ENCODE measurements around the gene PGM1.

The PGM1 gene

DNA sequence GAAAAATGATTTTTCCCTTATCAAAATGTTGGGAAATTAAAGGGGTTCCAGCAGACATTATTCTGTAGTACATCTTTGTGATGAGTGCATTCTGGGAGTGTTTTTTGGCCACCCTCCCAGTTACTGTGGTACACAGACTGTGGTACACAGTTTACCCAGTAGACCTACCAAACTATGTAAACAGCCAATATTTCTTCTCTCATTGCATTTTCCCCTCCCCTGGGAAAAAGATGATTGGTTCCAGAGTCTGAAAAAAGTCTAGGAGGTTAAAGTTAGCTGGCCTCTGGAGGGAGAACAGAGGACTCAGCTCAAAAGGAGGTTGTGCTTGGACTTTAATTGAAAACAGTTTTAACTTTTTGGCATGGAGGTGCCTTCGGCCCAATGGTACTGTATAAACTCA is 42.5 kb downstream of the PGM1 start:
- DNase-seq: no peak

DNA sequence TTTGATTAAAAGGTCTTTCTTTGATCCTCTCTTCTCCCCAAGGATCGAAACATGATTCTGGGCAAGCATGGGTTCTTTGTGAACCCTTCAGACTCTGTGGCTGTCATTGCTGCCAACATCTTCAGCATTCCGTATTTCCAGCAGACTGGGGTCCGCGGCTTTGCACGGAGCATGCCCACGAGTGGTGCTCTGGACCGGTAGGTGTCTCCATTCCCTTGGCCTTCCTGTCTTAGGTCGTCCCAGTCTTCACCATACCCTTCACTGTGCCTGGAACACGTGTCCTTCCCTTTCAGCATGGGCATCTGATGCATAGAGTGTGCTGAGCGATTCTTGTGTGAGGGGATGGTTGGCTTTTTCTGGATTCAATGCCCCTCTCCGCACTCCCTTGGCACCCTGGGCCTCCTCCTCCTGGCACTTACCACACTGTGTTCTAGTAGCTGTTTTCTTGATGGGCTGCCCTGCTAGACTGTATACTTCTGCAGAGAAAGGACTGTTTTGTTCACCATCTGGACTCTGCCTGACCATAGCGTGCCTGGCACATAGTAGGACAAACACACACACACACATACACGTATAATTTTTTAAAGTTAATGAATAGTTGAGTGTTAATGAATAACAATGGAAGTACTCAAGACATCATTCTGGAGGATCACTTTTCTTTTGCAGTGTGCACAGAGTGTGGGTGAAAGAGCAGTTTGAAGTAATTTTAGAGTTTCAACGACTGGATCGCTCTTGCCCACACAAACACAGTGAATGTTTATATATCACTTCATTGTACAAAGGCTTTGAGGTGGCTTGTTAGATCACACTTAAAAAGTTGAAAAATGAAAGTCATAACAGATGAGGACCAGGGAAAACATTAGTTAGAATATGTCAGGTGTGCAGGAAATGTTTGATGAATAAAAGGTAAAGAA is 43.2 kb downstream of the PGM1 start:
- no peak for DNase-seq

DNA sequence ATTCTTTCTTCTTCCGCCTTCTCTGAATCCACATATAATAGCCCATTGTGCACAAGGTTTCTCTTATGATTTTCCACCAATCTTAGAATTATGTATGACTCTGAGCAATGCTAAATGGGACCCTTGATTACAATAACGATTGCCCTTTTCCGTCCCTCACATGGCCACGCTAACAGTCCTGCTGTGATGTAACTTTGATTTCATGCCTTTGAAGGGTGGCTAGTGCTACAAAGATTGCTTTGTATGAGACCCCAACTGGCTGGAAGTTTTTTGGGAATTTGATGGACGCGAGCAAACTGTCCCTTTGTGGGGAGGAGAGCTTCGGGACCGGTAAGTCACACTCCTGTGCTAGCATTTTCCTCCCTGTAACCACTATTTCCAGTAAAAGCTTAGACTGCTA is 45.3 kb downstream of the PGM1 start:
- no peak for DNase-seq

DNA sequence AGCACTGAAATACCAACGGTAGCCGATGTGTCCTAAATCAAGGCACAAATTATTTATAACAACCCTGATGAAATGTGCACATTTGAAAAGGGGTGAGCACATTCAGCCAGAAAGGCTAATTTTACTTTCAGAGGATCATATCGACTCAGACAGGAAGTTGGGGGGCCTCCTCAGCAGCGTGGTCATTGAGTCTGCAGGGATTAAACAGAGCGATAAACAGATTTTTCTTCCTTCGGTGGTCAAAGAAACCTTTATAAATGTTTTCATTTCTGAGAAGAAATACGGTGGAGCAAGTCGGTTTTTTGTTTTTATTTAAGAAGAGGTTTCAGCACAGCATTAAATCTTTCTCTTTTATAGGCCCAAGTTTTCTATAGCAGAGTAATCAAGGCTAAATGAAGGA is 45.7 kb downstream of the PGM1 start:
- DNase-seq: no peak

DNA sequence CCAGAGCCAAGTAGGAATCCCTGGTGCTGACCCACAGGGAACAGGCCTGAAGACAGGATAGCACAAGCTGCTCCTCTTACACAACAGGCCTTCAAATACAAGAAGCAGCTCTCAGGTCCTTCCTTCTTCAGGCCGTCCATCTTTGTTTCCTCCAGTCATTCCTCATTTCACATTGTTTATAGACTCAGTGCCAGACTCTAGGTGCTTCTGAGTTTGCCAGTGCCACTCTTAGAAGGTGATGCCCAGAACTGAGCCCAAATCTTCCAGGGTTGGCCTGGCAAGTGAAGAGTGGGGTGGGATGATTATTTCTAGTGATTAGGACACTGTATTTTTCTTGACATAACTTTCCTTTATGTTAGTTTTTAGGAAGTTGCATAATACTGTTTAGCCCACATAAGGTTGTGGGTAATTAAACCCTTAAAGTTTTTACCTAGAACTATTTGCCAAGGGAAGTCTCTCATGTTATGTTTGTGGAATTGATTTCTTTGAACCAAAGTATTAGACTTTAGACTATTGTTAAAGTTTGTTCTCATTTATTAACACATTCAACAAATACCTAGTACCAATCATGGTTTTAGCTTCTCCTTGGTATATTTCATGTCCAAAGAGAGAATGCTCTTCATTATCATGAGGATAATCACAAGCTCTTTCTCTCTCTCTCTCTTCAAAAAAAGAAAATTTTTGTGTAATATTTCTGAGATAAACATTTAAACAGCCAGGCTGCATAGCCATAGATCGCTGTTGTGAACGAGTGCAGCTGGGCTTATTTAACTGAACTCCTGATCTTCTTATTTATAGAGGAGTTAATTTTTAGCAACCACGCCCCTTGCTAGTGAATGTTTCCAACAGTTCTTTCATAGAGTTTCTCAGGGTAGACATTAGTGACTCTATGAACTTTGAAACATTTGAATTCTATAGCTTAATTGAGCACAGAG is 47.7 kb downstream of the PGM1 start:
- DNase-seq: no peak

DNA sequence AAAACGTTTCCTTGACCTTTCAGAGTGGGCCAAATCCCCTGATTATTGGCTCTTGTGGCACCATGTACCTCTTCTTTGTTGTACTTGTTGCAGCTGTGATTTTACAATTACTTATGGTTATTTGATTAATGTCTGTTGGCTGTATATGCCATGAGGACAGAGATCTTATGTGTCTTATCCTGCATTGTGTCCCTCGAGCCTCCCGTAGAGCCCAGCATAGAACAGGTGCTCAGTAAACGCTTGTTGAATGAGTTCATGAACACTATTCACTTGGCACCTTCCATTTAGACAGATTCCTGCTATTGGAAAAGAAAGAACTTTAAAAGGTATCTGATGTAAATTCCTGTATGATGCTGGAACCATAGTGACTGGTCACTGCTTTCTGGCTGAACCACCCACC is 48.4 kb downstream of the PGM1 start:
- DNase-seq: no peak

DNA sequence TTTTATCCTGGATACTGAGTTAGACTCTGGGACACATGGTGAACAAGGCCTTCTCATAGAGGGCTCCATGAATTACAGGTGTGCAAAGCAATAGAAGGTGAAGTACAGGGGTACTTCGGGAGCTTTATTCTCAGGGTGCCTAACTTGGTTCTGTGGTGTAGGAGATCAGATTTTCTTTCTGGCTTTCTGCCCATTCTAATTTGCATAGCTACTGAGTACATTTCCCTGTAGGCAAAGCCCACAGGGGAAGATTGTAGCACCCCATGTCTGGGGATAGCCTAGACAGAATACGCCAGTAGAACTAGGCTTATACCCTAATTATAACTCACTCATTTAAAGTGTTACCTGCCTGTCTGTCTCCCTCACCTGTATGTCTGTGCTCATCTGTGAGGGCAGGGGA is 49.7 kb downstream of the PGM1 start:
- DNase-seq: no peak

DNA sequence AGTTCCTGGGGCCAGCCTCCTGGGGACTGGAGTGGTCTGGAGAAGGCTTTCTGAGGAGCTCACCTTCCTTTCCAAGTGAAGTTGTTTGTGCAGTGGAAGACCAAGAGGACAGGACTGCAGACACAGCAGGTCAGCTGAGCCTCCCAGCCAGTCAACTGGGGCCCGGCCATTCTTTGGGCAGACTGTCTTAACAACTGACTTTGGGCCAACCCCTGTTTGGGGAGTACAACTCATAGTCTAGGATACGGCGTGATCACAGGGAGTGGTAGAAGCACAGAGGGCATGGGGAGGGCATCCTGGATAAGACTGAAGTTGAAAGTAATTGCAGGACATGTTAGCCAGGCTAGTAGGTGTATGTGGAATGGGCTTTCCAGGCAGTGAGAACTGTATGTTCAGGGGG is 50.3 kb downstream of the PGM1 start:
- DNase-seq: no peak

DNA sequence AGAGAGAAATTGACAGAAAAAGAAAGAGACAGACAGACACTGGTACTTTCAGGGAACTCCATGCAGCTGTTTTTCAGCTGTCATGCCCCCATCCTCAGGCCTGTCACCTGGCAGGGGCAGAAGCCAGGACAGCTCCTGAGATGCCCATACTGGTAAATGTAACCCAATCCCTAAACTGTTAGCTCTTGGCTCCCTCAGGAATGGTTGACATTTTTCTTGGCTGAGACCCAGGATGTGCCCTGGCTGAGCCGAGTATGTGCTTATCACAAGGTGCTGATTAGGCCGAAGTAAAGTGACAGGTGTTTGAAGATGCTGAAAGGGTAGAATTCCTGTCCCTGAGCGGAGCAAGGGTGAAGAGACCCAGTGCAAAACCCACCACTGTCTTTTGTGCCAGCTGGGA is 50.7 kb downstream of the PGM1 start:
- DNase-seq: peak; percentile 36

DNA sequence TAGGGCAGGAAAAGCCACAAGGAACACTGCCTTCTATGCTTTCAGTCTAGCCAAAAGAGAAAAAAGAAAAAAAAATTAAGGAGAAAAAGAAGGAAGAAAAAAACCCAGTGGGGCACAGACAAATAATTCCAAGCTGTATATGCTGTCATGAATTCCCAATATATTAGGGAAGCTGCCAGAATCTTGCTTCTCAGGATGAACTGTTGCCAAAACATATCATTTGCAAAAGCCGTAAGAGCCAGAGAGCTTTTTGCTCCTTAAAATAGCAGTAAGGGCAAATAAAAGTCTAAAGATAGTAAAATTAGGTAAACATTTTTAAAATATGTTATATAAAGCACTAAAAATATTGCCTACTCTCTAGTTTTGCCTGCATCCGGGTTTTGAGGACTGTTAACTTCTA is 52.1 kb downstream of the PGM1 start:
- DNase-seq: no peak

DNA sequence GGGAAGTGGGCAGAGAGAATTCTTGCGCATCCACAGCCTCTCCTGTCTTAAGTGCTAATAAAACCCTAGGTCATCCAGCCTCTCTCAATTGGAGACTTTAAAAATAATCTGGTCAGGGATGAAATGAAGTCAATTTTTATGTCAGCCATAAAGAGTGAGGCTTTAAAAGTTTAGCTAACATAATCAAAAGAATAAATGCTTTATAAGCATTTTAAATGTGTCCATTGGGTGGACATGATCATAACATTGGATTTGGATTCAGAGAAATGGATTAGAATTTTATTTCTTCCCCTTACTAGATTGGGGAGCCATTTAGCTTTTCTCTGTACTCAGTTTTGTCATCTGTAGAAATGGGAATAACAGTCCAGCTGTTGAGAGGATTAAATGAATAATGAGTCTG is 55.5 kb downstream of the PGM1 start:
- no peak for DNase-seq

DNA sequence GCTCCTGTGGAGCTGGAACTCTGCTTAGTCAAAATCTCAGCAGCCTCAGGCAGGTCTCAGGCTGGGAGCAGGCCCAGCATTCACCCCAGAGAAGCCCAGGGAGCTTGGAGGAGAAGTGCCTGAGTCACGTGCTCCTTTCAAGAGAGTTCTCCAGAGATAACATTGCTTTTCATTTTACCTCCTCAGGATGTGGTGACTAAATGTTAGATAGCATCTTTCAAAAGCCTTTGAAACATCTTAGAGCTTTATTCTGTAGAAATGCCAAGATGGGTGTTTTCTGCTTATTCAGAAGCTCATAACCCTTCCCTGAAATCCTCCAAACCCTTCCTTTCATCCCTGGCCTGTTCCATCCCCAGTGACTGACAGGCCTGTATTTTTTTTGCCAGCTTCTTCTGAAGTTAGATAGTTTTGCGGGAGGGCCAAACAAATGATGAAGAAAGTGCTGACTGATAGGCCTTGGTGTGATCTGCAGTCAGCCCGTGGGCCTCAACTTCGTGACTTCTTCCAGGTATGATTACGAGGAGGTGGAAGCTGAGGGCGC is 58.0 kb downstream of the PGM1 start:
- DNase-seq: no peak

DNA sequence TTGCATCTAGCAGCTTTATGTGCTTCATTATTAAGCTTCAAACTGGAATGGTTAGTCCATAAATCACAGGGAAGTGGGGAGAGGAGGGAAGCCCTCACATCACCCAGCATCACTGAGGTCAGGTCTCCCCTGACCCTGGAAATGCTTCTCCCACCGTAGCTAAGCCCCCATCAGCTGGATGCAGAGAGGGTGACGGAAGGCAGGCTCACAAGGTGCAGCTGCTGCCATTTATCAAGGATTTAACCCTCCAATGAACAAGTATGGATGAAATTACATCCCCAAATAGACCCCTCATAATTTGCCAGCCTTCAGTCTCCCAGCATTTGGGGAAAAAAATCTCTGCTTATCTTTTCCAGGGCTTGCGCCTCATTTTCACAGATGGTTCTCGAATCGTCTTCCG is 60.8 kb downstream of the PGM1 start:
- no peak for DNase-seq

DNA sequence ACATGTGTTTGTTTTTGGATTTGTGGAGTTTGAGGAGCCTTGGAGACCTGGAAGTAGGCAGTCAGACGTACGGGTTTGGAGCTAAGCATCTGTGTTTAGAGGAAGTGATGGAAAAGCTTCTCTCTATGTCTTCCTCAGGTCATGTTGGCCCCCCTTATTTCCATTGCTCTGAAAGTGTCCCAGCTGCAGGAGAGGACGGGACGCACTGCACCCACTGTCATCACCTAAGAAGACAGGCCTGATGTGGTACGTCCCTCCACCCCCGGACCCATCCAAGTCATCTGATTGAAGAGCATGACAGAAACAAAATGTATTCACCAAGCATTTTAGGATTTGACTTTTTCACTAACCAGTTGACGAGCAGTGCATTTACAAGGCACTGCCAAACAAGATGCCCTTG is 66.2 kb downstream of the PGM1 start:
- no peak for DNase-seq

DNA sequence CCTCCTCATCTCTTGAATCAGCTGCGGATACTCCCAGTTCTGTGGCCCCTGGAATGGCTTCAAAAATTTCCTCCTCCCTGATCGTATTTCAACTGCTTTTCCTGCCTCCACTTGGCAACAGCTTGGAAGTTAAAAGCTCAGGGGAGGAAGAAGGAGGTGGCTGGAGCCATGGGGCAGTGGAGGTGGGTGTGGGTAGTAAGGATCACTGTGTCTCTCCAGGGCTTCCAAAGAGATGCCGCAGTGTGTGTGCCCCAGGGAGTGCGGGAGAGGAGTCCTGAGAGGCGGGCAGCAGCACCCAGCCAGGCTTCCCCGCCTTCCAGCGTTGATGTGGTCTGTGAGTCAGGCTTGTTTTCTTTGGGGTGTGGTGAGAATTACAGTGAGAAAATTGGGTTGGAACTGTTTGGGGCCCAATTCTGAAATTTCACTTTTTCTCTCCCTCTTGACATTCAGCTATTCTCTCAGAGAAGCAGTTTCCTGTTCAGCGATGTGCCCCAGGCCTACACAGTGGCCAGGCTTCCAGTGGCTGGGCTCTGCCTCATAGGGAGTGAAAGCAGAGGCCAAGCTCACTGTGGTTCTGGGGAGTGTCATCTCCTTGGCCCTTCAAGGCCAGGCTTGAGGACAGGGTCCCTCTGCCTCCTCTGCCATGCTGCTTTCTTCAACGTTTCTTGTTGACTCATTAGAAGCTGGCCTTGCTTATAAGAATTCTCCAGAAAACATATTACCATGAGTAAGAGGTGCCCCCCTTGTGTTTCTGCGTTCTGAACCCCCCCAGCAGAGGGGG is 69.0 kb downstream of the PGM1 start:
- no peak for DNase-seq

DNA sequence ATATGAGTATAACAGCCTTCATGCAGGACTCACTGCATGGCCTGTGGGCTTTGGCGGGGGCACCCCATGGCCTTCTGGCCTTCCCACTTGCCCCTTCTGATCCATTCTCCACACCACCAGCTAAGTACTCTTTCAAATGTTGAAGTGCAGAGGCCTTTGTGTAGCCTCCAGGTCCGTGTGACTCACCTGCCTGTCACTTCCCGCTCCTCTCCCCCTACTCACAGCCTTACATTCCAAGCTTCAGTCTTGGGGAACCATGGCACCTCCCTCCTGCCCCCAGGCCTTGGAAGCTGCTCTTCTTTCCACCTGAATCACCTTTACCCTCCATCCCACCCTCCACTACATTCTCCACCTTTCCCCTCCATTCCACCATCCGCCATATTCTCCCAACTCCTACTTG is 69.6 kb downstream of the PGM1 start:
- no peak for DNase-seq

DNA sequence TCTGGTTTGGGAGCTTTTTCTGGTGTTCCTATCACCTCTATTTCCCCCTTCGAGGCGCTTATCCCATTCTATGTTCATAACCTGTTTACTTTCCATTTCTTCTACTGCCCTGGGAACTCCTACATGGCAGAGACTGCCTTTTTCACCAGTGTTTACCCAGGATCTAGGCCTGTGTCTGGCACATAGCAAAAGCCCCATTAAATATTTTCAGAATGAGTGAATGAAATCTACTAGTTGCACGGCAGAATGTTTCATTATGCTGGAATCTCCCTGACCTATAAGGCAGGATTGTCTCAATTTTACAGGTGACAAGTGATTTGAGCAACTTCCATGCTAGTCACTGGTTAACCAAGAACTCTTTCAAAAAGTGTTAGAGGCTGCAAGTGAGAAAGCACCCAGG is 70.1 kb downstream of the PGM1 start:
- no peak for DNase-seq

DNA sequence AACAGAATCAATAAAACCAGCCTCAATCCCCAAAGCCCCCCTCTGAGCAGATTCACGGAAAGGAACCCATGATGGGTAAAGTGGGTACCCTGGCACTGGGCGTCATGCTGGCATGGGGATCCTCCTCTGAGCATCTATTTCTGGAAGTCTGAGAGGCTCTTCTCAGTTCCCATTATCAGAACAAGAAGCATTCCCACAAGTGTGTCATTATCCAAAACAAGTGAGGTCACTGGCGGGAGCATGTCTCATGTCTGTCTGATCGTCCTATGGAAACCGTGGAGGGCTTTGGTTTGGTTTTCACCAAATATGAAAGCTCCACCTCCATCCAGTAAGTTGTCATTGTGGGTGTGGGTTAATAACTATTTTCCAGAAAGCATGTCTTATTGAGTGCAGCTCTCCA is 70.7 kb downstream of the PGM1 start:
- DNase-seq: no peak

DNA sequence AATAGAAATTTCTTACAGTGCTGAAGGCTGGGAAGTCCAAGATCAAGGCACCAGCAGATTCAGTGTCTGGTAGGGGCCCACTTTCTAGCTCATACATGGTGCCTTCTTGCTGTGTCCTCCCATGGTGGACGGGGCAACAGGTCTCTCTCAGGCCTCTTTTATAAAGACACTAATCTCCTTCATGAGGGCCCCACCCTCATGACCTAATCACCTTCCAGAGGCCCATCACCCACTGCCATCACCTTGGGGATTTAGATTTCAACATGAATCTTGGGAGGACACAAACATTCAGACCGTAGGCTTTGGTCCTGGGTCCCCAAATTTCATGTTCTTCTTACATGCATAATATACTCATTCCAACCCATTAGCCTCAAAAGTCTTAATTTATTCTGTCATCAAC is 71.5 kb downstream of the PGM1 start:
- no peak for DNase-seq

DNA sequence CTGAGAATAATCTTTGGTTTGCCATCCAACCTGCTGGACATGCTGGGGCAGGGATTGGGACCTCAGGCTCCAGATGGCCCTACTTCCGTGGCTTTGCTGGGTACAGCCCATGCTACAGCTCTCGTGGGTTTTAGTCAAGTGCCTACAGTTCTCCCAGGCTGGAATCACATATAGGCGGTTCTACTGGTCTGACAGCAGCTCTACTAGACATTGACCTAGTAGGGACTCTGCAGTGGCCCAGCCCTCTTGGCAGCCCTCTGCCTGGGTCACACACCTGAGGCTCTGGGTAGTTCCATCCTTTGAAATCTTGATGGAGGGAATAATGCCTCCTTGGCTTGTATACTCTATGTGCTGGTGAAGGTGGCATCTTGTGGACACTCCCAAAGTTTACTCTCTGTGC is 72.2 kb downstream of the PGM1 start:
- DNase-seq: no peak

DNA sequence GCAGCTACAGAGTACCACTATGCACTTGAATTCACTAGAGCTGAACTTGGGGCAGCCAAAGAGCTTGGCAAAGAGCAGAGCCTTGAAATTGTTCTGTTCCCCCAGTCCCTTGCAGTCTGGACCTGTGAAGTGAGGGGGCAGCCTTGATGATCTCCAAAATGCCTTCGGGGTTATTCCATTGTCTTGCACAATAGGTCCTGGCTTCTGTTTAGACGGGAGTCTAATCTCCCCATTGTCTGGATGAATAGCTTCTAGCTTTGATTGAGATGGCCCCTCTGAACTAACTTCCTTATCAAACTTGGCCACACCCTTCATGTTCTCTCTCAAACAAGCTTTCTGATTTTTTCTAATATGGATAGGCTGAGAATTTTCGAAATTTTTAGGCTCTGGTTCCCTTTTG is 72.6 kb downstream of the PGM1 start:
- no peak for DNase-seq

DNA sequence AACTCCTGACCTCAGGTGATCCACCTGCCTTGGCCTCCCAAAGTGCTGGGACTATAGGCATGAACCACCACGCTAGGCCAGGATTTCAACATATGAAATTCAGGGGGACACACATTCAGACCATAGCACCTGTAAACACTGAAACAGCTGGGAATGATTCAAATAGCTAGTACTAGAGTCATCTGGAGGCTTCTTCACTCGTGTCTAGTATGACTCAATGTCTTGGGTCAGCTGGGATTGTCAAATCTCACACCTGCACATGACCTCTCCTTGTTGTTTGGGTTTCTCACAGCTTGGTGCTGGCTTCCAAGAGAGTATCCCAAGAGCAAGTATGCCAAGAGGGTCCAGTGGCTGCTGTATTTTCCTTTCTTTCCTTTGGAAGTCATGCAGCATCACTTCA is 75.1 kb downstream of the PGM1 start:
- no peak for DNase-seq

All from NCI-H1694 (cell line).